ENCODE measurements around the gene MCMBP. TPM values are rescaled to one million over a fixed set of nuclear protein-coding genes. Genes with fewer than 3 reads are reported as not detected.
"Not testable (repeated sequence)": the region's sequence is repeated elsewhere in the genome, so short reads cannot be mapped to it uniquely, and the experiment has no call there.

Gene MCMBP
- total RNA-seq, 2 donors from 2014 or later: 120 to 134 TPM

GRCh38 chr10:119806334-119807130 lies 66.1 kb downstream of the MCMBP start:
- ATAC-seq (no peak), DNase-seq (ENCODE audit: low spot score) (no peak)
- H3K4me1 Mint-ChIP-seq (ENCODE audit: low read depth in 2 of 2): peaks cover 6% of the 10 kb centered on the region in 2 donors
- no peaks in the 10 kb centered on the region for H3K36me3 Mint-ChIP-seq
- no peak overlapping the region for H3K27ac Mint-ChIP-seq
- H3K27me3 Mint-ChIP-seq: no peaks in the 10 kb centered on the region
- H3K9me3 Mint-ChIP-seq: no peaks in the 10 kb centered on the region
- H3K4me3 Mint-ChIP-seq: no peak overlapping the region

DNA sequence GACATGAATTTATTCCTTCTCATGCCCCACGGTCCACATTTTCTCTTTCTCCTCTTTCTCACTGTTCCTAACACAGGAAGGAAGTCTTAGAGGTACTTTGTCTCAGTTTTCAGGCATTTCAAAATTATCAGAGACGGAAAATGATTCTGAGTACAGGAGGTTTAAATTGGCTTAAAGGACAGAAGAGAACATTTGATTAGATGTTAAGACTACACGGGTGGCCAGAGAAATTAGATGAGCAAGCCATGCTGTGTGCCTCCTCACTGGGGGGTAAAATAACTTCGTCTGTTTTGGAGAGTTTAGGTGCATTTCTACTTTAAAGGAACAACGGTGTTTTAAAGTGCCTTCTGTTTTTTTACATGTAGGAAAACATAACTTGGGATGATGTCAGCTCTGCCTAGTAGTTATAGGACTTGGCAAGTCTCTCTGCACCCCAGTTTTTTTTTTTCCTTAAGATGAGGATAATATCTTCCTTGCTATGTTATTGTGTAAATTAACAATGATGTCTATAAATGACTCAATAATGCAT lies 66.9 kb downstream of the MCMBP start:
- H3K4me1 Mint-ChIP-seq (ENCODE audit: low read depth in 2 of 2): peaks cover 6% of the 10 kb centered on the region in 2 donors
- no peaks in the 10 kb centered on the region for H3K36me3 Mint-ChIP-seq
- no peaks in the 10 kb centered on the region for H3K9me3 Mint-ChIP-seq
- no peak overlapping the region for H3K27ac Mint-ChIP-seq
- no peak overlapping the region for H3K4me3 Mint-ChIP-seq
- DNase-seq (ENCODE audit: low spot score): no peak
- H3K27me3 Mint-ChIP-seq: no peaks in the 10 kb centered on the region
- ATAC-seq: no peak

DNA sequence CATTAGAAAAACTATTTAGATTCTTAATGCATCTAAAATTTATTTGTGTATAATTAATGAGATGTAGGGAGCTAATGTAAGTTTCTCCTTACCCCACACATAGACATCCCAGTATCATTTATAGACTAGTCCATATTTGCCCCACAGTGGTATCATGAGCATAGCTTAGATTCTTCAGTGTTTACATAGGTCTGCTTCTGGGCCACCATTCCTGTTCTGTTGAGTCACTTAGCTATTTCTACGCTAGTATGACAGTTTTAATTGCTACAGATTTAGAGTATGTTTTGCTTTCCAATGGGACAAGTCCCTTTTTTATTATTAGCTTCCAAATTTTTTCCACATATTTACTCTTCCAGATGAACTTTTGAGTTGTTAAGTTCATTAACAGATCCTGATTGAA lies 69.4 kb downstream of the MCMBP start:
- Mint-ChIP-seq H3K9me3 (no peaks in the 10 kb centered on the region), H3K4me3 (no peak overlapping the region), H3K27me3 (no peaks in the 10 kb centered on the region), H3K4me1 (ENCODE audit: low read depth in 2 of 2) (peaks cover 5% of the 10 kb centered on the region in 2 donors), H3K36me3 (no peaks in the 10 kb centered on the region), H3K27ac (no peak overlapping the region)
- ATAC-seq (no peak), DNase-seq (ENCODE audit: low spot score) (no peak)

- Mint-ChIP-seq H3K36me3 (no peaks in the 10 kb centered on the region), H3K9me3 (no peaks in the 10 kb centered on the region), H3K27me3 (no peaks in the 10 kb centered on the region), H3K4me1 (ENCODE audit: low read depth in 2 of 2) (no peaks in the 10 kb centered on the region), H3K27ac (no peak overlapping the region), H3K4me3 (no peak overlapping the region)
- ATAC-seq (peak in 1 of 2 donors; percentile 61), DNase-seq (ENCODE audit: low spot score) (no peak)
Measured at GRCh38 chr10:119801998-119802538, 70.6 kb downstream of the MCMBP start.

DNA sequence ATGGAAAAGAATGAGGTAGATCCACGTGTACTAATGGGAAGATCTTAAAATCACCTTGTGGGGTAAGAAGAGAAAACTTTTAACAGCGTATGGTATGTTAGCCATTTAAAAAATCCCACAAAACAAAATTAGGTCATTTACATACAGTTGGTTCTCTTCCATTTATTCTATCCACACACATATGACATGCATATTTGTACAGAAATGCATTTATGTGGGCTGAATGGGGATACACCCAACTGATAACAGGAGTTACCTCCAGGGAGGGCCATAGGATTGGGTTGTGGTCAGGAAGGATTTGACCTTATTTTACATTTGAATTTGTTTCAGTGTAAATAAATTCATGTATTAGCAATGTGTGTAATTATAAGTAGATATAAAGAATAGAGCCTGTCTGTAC lies 71.5 kb downstream of the MCMBP start:
- no peaks in the 10 kb centered on the region for H3K9me3 Mint-ChIP-seq
- H3K4me3 Mint-ChIP-seq: no peak overlapping the region
- no peak for ATAC-seq
- H3K27me3 Mint-ChIP-seq: no peaks in the 10 kb centered on the region
- H3K4me1 Mint-ChIP-seq (ENCODE audit: low read depth in 2 of 2): no peaks in the 10 kb centered on the region
- H3K36me3 Mint-ChIP-seq: no peaks in the 10 kb centered on the region
- H3K27ac Mint-ChIP-seq: no peak overlapping the region
- DNase-seq (ENCODE audit: low spot score): no peak

- Mint-ChIP-seq H3K4me3 (no peak overlapping the region), H3K4me1 (ENCODE audit: low read depth in 2 of 2) (no peaks in the 10 kb centered on the region), H3K27me3 (no peaks in the 10 kb centered on the region), H3K9me3 (no peaks in the 10 kb centered on the region), H3K27ac (no peak overlapping the region), H3K36me3 (no peaks in the 10 kb centered on the region)
- no peak for ATAC-seq
- no peak for DNase-seq (ENCODE audit: low spot score)
Measured at GRCh38 chr10:119796039-119796438, 76.6 kb downstream of the MCMBP start.

- not testable (repeated sequence) for H3K4me1 Mint-ChIP-seq (ENCODE audit: low read depth in 2 of 2); ATAC-seq; H3K27me3 Mint-ChIP-seq; DNase-seq (ENCODE audit: low spot score); H3K9me3 Mint-ChIP-seq; H3K36me3 Mint-ChIP-seq; H3K27ac Mint-ChIP-seq; H3K4me3 Mint-ChIP-seq
Measured at GRCh38 chr10:119795101-119795500, 77.5 kb downstream of the MCMBP start.

GRCh38 chr10:119786117-119786769 lies 86.4 kb downstream of the MCMBP start:
- Mint-ChIP-seq H3K27me3 (no peaks in the 10 kb centered on the region), H3K27ac (peak overlapping the region in 1 of 2 donors; percentile 44), H3K36me3 (no peaks in the 10 kb centered on the region), H3K4me1 (ENCODE audit: low read depth in 2 of 2) (peaks cover 35 to 36% of the 10 kb centered on the region in 2 donors), H3K9me3 (no peaks in the 10 kb centered on the region), H3K4me3 (peak overlapping the region; percentile 83)
- ATAC-seq (peak; percentile 52 to 56), DNase-seq (ENCODE audit: low spot score) (no peak)

DNA sequence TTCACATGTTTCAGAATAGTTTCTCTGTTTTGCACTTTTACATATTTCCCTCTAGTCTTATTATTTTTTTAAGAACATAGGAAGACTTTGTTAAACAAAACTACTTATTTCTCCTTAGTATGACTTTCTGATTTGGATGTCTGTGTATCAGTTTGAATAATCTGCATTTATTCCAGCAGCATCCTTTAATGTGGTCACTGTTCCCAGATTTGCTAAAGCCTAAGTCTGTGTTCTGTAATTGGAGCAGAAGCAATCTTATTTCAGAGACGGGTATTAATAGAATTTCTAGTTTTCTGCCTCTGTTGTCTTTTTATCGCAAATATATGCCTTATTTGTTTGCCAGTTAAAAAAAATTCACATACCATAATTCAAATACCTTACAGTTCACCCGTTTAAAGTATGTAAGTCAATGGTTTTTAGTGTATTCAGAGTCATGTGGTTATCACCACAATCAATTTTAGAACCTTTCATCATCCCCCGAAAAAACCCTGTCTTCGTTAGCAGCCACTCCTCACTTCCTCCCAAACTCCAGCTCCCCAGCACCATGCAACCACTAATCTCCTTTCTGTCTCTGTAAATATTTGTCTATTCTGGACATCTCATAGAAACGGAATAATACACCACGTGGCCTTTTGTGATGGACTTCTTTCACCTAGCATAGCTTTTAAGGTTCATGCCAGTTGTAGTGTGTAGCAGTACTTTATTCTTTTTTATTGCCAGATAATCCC lies 88.1 kb downstream of the MCMBP start:
- Mint-ChIP-seq H3K9me3 (no peaks in the 10 kb centered on the region), H3K36me3 (no peaks in the 10 kb centered on the region), H3K4me1 (ENCODE audit: low read depth in 2 of 2) (peaks cover 35 to 36% of the 10 kb centered on the region in 2 donors), H3K27me3 (no peaks in the 10 kb centered on the region), H3K4me3 (peak overlapping the region; percentile 83), H3K27ac (peak overlapping the region; percentile 69 to 71)
- ATAC-seq (peak; percentile 85 to 90), DNase-seq (ENCODE audit: low spot score) (no peak)

DNA sequence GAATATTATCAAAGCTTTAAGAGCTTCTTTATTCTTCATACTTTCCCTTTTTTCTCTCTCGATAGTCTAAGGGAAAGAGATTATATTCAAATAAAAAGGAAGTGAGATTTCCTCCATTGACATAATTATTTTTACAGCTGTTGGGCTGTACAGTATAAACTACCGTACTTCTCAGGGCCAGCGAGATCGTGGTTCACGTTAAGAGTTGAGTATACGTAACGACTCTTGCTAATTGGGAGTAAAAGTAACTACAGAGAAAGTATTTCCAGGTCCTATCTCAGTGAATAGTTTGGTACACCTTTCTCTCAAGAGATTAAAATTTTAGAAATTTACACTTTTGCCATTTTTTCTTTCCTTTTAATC lies 89.0 kb downstream of the MCMBP start:
- peaks cover 35 to 36% of the 10 kb centered on the region in 2 donors for H3K4me1 Mint-ChIP-seq (ENCODE audit: low read depth in 2 of 2)
- peak overlapping the region; percentile 31 for H3K4me3 Mint-ChIP-seq
- ATAC-seq (no peak), DNase-seq (ENCODE audit: low spot score) (no peak)
- no peaks in the 10 kb centered on the region for H3K27me3 Mint-ChIP-seq
- H3K9me3 Mint-ChIP-seq: no peaks in the 10 kb centered on the region
- peak overlapping the region in 1 of 2 donors; percentile 69 for H3K27ac Mint-ChIP-seq
- no peaks in the 10 kb centered on the region for H3K36me3 Mint-ChIP-seq

DNA sequence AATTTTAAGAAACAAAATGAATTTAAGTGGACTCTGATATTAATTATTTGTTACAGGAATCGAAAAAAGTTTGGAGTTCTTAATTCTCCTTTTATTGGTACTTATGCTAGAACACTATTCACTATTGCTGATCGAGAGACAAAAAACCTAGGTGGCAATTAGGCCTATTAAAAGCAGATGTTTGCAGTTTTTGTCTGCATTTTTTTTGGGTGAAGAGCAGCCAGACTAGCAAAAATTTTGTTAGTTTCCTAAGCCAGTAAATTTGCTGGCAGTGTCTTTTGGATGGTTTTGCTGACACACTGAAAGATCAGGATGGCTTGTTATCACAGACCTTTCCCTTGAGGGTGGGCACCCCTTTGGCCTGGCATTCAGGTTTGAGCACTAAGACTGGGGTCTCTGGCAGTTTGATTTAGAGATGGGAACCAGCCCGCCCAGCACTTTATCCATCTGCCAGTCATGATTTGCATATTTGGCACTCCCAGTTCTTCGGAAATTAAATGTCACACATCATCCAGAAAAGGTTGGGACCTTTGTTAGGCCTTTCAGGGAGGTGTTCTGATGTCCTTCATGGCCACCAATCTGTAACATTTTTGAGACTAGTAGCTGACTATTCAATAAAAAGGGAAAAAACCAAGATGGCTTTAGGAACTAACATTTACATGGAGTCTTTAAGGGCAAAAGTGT lies 89.5 kb downstream of the MCMBP start:
- H3K36me3 Mint-ChIP-seq: no peaks in the 10 kb centered on the region
- H3K27me3 Mint-ChIP-seq: no peaks in the 10 kb centered on the region
- H3K4me1 Mint-ChIP-seq (ENCODE audit: low read depth in 2 of 2): peaks cover 34 to 35% of the 10 kb centered on the region in 2 donors
- no peaks in the 10 kb centered on the region for H3K9me3 Mint-ChIP-seq
- peak overlapping the region in 1 of 2 donors; percentile 69 for H3K27ac Mint-ChIP-seq
- H3K4me3 Mint-ChIP-seq: no peak overlapping the region
- DNase-seq (ENCODE audit: low spot score): no peak
- no peak for ATAC-seq

- no peak overlapping the region for H3K27ac Mint-ChIP-seq
- H3K9me3 Mint-ChIP-seq: no peaks in the 10 kb centered on the region
- H3K4me1 Mint-ChIP-seq (ENCODE audit: low read depth in 2 of 2): peaks cover 29 to 31% of the 10 kb centered on the region in 2 donors
- H3K27me3 Mint-ChIP-seq: no peaks in the 10 kb centered on the region
- DNase-seq (ENCODE audit: low spot score) (no peak), ATAC-seq (no peak)
- no peaks in the 10 kb centered on the region for H3K36me3 Mint-ChIP-seq
- H3K4me3 Mint-ChIP-seq: no peak overlapping the region
Measured at GRCh38 chr10:119781498-119781897, 91.1 kb downstream of the MCMBP start.

DNA sequence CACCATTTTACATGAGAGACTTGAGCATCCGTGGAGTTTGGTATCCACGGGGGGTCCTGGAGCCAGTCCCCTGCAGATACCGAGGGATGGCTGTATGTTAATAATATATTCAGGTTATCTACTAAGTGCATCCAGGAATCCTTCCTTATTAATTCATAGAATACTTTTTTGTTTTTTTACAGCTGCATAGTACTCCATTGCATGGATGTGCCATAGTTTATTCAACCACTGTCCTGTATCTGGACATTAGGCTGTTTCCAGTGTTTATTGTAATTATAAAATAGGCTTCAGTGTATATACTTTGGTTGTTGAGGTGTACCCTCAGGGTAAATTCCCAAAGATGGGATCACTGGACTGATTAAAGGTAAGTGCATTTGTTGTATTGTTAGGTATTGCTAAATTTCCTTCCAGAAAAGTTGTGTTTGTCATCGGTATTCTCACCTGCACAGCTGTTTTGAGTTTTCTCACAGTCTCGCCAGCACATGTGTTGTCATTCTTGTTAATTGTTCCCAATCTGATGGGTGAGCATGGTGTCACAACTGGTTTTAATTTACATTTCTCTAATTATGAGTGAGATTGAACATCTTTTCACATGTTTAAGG lies 91.7 kb downstream of the MCMBP start:
- Mint-ChIP-seq H3K4me3 (no peak overlapping the region), H3K36me3 (no peaks in the 10 kb centered on the region), H3K4me1 (ENCODE audit: low read depth in 2 of 2) (peaks cover 25 to 27% of the 10 kb centered on the region in 2 donors), H3K27ac (no peak overlapping the region), H3K9me3 (no peaks in the 10 kb centered on the region), H3K27me3 (no peaks in the 10 kb centered on the region)
- ATAC-seq (no peak), DNase-seq (ENCODE audit: low spot score) (no peak)

Data from natural killer cell treated with Interleukin-12 subunit alpha and Interleukin-12 subunit beta and Interleukin-15 and Interleukin-18, amount 100 ng/mL, for 72 hours (primary cell).